H54 (cell line): ENCODE data around the gene ZNF397.
"Not testable (repeated sequence)": the region's sequence is repeated elsewhere in the genome, so short reads cannot be mapped to it uniquely, and the experiment has no call there.

ENCODE experiments used
- DNase-seq: peaks from one replicate; pipeline ENCODE4 v3.0.0; 2011; ENCODE audit warnings: low spot score, mixed read lengths; ENCODE audit not compliant: insufficient read length
- FAIRE-seq: peaks from 3 replicates; lab custom pipeline; 2011; peaks lifted over from hg19 to GRCh38; lab: Jason Lieb, UNC
- POLR2A ChIP-seq: IDR thresholded peaks from 2 replicates; pipeline ENCODE4 v1.6.1; 2011; ENCODE audit warnings: low read depth, mild to moderate bottlenecking, low read length

ZNF397 gene

GRCh38 chr18:35240664-35241447, at the start of gene ZNF397:
Gene ZNF397, plus strand, starts transcription at chr18:35241034. Its CDS starts 1,437 bp downstream, at chr18:35242471.
- FAIRE-seq (peak; percentile 88), DNase-seq (peak; percentile 76)
- peak; percentile 59; the same call in 1 of the 2 replicates for TF ChIP-seq POLR2A

GRCh38 chr18:35191698-35192025, 49.2 kb upstream of the ZNF397 start:
- TF ChIP-seq POLR2A = no peak
- DNase-seq (no peak), FAIRE-seq (no peak)

- no peak for FAIRE-seq
- no peak for TF ChIP-seq POLR2A
- no peak for DNase-seq
These were observed 48.4 kb upstream of the ZNF397 start for GRCh38 chr18:35192415-35192814.

DNA sequence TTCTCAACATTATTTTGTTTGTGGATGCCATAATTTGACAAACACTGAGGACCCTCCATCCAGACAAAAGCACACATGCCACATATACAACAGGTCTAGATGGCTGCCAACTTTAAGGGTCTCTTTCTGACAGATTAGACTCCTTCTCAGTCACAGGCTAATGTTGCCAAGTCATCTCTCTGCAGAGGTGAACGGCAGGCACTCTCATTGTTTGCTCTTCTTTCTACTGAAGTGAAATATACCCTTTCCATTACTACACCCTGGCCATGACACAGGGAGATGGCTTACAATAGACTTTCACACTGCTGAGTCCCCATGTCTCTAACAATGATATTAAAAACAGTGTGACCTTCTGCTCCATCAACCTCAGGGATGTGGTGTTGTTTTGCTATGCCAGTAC, 47.5 kb upstream of the ZNF397 start:
- DNase-seq (no peak), FAIRE-seq (no peak)
- no peak for TF ChIP-seq POLR2A

- TF ChIP-seq POLR2A = no peak
- FAIRE-seq = no peak
- no peak for DNase-seq
These were observed 43.5 kb upstream of the ZNF397 start for GRCh38 chr18:35197296-35197695.

- FAIRE-seq (no peak), DNase-seq (no peak)
- TF ChIP-seq POLR2A = no peak
These were observed 39.4 kb upstream of the ZNF397 start for GRCh38 chr18:35201256-35201931.

DNA sequence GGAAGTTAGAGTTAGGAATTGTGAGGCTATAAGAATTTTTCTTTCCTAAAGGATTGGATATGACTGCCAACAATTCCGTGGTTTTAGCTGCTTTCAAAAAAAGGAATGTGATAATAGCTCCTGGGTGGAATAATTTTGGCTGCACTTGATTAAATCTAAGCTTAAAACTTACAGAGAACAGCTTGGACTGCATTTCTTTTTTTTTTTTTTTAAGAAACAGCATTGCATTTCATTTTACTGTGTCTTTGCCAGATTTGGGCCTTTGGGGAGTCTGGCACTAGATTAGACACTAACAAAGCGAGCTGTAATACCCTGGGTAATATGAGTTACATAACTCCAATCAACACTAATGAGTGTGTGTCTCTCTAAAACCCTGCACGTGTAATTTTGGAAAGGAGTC, 37.8 kb upstream of the ZNF397 start:
- no peak for FAIRE-seq
- no peak for TF ChIP-seq POLR2A
- no peak for DNase-seq

DNA sequence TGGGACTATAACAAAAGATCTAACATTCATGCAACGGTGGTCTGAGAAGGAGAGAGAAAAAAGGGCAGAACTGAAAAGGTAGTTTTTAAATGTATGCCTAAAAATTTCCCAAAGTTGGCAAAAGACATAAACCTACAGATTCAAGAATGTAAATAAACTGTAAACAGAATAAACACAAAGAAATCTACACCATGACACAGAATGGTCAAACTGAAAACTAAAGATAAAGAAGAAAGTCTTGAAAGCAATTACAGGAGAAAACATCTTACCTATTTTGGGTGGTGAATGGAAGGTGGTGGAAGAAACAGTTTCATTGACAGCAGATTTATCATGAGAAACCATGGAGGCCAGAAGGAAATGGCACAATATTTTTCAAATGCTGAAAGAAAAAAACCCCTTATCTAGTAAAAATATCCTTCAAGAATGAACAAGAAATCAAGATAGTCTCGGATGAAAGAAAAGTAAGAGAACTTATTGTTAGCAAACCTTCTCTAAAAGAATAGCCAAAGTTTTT, 35.6 kb upstream of the ZNF397 start:
- FAIRE-seq = no peak

DNA sequence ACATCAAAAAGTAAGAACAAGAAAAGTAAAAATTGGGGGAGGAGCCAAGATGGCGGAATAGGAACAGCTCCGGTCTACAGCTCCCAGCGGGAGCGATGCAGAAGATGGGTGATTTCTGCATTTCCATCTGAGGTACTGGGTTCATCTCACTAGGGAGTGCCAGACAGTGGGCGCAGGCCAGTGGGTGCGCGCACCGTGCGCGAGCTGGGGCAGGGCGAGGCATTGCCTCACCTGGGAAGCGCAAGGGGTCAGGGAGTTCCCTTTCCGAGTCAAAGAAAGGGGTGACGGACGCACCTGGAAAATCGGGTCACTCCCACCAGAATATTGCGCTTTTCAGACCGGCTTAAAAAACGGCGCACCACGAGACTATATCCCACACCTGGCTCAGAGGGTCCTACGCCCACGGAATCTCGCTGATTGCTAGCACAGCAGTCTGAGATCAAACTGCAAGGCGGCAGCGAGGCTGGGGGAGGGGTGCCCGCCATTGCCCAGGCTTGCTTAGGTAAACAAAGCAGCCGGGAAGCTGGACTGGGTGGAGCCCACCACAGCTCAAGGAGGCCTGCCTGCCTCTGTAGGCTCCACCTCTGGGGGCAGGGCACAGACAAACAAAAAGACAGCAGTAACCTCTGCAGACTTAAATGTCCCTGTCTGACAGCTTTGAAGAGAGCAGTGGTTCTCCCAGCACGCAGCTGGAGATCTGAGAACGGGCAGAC, 34.9 kb upstream of the ZNF397 start:
- not testable (repeated sequence) for FAIRE-seq, DNase-seq

More for the DNA sequence above, 35.6 kb upstream of the ZNF397 start:
- DNase-seq = no peak
- TF ChIP-seq POLR2A = no peak

- TF ChIP-seq POLR2A = no peak
- FAIRE-seq (no peak), DNase-seq (no peak)
These were observed 25.8 kb upstream of the ZNF397 start for GRCh38 chr18:35215026-35215425.

- not testable (repeated sequence) for DNase-seq, FAIRE-seq
These were observed 24.2 kb upstream of the ZNF397 start for GRCh38 chr18:35216611-35217010.

DNA sequence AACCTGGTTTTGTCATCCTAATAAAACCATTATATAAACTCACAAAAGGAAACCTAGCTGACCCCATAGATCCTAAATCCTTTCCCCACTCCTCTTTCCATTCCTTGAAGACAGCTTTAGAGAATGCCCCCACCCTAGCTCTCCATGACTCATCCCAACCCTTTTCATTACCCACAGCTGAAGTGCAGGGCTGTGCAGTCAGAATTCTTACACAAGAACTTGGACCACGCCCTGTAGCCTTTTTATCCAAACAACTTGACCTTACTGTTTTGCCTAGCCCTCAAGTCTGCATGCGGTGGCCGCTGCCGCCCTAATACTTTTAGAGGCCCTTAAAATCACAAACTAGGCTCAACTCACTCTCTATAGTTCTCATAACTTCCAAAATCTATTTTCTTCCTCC, 21.5 kb upstream of the ZNF397 start:
- not testable (repeated sequence) for FAIRE-seq

DNA sequence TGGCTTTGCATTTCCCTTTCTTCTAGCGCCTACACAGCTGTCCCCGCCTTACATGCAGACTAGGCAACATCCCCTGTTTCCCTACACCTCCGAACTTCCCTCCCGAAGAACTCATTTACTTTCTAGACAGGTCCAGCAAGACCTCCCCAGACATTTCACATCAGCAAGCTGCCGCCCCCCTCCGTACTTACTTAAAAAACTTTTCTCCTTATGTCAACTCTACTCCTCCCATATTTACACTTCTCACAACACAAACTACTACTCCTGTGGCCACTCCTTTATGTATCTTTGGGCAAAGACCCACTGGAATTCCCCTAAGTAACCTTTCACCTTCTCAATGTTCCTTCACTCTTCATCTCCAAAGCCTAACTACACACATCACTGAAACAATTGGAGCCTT, 20.4 kb upstream of the ZNF397 start:
- FAIRE-seq (no peak), DNase-seq (no peak)
- no peak for TF ChIP-seq POLR2A

More for the DNA sequence above, 21.5 kb upstream of the ZNF397 start:
- DNase-seq = not testable (repeated sequence)

- no peak for TF ChIP-seq POLR2A
- FAIRE-seq = no peak
- DNase-seq = no peak
These were observed 17.0 kb upstream of the ZNF397 start for GRCh38 chr18:35223797-35224196.
